GM19025 (cell line): ENCODE results near the gene ZNF207.
A peak's percentile ranks its signal among the peaks of the same experiment; 100 is the strongest.
"Not testable (repeated sequence)": the region's sequence is repeated elsewhere in the genome, so short reads cannot be mapped to it uniquely, and the experiment has no call there.

Source experiments
- ATAC-seq: cut with Tn5 transposase; IDR thresholded peaks from one replicate; pipeline ENCODE4 v1.9.1; 2021; ENCODE audit warnings: mild to moderate bottlenecking, low read depth, moderate library complexity; ENCODE audit not compliant: unreplicated experiment

The ZNF207 gene

GRCh38 chr17:32333187-32333586, 16.8 kb upstream of the ZNF207 start:
- no peak for ATAC-seq

DNA sequence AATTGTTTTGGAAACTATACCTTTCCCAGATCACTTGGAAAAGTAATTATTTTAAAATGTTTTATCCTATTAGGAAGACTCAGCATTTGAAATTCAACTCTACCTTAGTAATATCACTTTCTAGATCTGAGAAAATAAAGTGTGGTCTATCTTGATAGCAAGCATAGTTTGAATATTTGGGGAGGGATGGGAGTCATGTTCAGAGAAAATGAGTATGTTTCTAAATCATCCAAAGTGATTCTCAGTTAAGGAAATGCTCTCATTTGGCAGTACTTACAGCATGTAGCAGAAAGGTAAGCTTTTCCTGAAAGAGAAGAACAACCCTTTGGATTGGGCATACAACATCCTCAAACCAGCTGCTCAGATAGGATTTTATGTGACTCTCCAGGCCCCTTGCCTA, 14.9 kb upstream of the ZNF207 start:
- ATAC-seq, result no peak

- no peak for ATAC-seq
Measured at GRCh38 chr17:32335687-32336086, 14.3 kb upstream of the ZNF207 start.

DNA sequence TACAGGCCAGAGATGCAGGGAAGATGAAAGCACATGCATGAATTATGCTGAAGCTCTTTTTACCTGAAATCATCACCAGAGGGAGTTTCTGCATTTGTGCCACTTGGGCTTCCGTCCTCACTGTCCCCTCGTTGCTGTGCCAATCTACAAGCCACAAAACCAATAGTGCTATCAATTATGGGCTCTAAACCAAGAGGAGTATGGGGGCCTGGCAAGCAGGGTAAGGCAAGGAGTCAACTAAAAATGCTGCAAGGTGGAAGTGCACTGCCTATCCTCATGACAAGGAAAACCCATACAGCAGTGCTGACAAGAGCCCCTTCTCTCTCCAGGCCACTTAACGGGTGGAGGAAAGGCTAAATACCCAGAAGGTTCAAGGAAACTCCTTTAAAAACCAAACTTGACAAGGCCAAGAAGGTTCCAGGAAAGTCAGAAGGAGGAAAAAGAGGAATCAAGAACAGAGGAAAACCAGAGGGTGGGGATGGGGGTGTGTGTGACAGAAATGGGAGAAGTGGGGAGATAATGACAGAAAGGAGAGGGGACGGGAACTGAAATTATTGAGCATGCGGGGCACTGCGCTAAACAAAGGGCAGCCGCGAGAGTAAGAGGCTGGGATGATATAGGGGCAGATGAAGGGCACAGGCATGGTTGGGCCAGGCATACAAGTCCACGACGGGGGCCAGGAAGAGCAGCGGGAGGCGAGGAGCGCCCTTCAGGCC, 8.7 kb upstream of the ZNF207 start:
- ATAC-seq, result no peak

DNA sequence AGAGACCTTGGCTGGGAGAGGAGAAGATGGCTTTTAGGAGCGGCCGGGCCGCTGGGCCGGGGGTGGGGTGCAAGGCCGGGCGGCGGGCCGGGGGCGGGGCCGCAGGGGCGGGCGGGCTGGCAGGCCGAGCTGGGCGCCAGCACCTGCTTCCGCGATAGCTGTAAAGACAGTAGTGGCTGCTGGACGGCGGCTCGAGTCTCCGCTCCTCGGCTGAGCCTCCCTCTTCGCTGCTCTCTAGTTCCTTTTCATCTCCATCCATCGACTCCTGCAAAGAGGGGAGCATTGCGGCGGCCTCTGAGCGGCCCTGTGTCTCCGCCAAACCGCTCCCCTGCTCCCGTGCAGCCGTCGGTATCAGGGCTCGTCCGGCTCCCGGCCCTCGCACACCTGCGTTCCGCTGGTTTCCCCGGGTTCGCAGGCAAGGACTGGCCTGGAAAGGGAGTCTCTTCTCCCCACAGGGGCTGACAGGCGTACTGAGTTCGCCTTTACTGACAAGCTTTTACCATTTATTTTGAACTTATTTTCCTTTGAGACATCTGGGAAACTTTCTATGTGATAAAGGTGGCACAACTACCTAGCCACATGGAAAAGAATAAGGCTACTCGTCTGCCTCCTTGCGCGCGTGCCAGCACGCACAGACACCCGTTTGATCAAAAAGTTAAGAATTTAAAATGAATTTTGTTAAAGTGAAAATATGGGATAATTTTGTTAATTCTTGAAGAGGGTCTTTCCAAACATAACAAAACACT, 7.9 kb upstream of the ZNF207 start, which contains the start of gene C17orf75:
C17orf75 (minus strand) TSS at position 317 of the 746 bp plus-strand sequence; CDS start at position 283, 34 bp downstream.
- peak; percentile 92 for ATAC-seq

GRCh38 chr17:32342603-32343325, 7.2 kb upstream of the ZNF207 start:
- ATAC-seq, result no peak

- no peak for ATAC-seq
Measured at GRCh38 chr17:32345951-32346600, 3.9 kb upstream of the ZNF207 start.

DNA sequence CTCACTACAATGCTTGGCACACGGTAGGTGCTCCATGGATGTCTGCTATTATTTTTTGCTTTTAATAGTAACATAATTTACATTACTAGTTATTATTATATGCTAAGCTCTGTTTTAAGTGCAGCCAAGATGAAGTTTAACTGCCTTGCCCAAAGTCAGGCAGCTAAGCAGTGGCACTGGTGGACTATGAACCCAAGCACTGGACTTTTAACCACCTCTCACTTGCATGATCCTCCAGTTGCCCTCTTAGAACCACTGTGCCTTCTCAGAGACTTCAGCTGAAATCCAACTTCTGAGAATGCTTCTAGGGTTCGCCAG, 1.5 kb upstream of the ZNF207 start:
- no peak for ATAC-seq

GRCh38 chr17:32349503-32349853, 479 bp upstream of the ZNF207 start:
- no peak for ATAC-seq

GRCh38 chr17:32350666-32351418, 885 bp downstream of the ZNF207 start:
- ATAC-seq, result peak; percentile 11

GRCh38 chr17:32352734-32353133, 2.8 kb downstream of the ZNF207 start:
- ATAC-seq, result not testable (repeated sequence)

DNA sequence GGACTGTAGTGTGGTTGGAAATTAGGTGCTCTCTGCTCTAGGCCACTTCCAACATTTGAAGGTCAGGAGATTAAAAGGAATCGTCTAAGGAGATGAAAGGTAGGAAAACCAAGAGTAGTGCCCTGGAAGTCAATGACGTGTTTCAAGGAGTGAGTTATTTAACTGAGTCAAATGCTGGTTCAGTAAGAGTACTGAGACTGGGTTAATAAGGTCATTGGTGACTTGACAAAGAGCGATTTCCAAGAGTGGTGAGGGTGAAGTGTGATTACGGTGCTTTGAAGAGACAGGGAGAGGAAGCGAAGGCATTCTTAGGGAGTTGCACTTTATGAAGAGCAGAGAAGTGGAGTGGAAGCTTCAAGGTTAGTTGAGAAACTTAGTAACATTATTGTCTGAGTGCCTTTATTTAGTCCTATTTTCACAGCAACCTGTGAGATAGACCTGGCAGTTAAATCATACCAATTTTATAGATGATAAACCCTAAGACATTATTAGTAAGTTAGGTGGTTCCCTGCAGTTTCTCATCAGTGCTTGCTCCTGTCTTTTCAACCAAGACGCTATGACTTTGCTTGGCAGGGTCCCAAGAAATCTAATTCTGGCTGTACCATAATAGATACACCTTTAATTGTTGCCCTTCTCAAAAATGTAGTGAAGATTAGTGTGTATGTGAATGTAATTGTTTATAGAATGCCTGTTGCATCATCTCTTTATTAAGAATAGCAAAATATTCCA, 5.9 kb downstream of the ZNF207 start:
- no peak for ATAC-seq

- no peak for ATAC-seq
Measured at GRCh38 chr17:32356378-32356743, 6.4 kb downstream of the ZNF207 start.

- no peak for ATAC-seq
Measured at GRCh38 chr17:32356750-32357149, 6.8 kb downstream of the ZNF207 start.

DNA sequence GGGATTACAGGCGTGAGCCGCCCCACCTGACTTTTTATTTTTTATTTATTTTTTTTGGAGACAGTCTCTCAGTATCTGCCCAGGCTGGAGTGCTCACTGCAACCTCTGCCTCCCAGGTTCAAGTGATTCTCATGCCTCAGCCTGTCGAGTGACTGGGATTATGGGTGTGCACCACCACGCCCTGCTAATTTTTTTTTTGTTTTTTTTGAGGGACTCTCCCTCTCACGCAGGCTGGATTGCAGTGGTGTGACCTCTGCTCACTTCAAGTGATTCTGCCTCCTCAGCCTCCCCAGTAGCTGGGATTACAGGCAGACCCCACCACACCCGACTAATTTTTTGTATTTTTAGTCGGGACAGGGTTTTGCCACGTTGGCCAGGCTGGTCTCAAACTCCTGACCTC, 7.7 kb downstream of the ZNF207 start:
- ATAC-seq, result no peak

- no peak for ATAC-seq
Measured at GRCh38 chr17:32361270-32361669, 11.3 kb downstream of the ZNF207 start.

DNA sequence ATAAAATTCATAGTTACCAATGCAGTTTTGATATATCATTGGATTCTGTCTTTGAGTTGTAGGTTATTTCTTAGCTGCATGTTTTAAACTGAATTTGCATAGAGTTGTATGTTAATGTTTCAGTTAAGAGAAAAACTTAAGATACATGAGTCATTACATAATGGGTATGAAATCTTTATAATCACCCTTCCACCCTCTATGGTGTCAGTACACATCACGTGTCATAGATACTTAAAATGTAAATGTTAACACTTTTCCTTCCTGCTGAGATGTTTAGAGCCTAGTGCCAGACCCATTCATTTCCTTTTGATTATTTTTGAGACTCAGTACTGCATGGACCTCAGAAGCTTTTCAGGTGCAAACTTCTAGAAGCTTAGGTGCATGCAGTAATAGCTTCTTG, 20.5 kb downstream of the ZNF207 start:
- ATAC-seq, result no peak

DNA sequence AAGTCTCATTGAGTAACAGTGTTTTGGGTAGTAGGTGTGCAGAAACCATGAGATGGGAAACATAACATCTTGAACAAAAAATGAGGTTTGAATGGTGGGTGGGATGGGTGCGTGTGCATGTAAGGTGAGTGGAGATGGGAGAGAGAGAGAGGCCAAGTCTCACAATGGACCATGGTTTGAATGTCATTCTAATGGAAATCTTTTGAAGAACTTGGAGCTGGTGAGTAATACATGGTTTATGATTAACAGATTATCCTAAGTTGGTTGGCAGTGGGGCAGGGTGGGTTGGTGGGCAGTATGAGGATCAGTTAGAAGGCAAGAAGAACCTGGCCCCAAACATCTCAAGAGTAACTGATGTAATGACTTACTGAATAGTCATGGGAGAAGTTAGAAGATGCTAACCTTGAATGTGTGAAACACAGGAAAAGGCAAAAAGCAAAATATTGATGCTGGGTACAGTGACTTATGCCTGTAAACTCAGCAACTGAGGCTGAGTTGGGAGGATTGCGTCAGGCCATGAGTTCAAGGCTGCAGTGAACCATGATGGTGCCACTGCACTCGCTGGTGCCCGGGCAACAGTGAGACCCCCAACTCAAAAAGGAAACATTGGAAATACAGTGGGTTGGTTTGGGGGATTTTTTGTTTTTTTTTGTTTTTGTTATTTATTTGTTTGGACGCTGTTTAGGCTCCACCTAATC, 32.7 kb downstream of the ZNF207 start:
- no peak for ATAC-seq

DNA sequence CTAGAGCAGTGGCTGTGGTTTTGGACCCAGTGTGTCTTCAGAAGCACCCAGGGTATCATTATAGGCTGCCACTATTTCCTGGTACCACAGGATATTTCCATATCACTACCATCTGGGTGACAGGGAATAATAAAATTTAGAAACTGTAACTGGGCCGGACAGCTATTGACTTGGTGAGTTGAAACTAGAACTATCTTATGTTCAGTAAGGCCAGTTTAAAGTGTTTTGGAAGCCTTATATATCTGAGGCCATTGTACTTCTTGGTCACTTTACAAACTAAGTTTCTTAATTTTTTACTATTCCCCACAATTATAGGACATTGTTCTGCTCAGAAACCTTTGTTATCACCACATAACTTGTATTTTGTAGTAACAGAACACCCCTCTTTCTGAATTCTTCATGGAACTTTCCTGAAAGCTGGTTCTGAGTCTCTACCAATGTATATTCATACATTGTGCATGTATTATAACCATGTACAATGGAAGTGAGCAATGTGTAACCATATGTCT, 34.0 kb downstream of the ZNF207 start:
- no peak for ATAC-seq
